ENCODE results near the gene GDF2. TPM values are rescaled to one million over a fixed set of nuclear protein-coding genes. Genes with fewer than 3 reads are reported as not detected.

The GDF2 gene
- total RNA-seq, 1 experiment from 2014 or later: not detected

- peak; percentile 59 for DNase-seq (ENCODE audit: low read depth)
Measured at GRCh38 chr10:47311932-47312662, 10.2 kb upstream of the GDF2 start.

- no peak for DNase-seq (ENCODE audit: low read depth)
Measured at GRCh38 chr10:47312663-47312995, 9.6 kb upstream of the GDF2 start.

- no peak for DNase-seq (ENCODE audit: low read depth)
Measured at GRCh38 chr10:47314416-47314970, 7.8 kb upstream of the GDF2 start.

- no peak for DNase-seq (ENCODE audit: low read depth)
Measured at GRCh38 chr10:47315421-47315820, 6.8 kb upstream of the GDF2 start.

GRCh38 chr10:47316131-47316530 lies 6.1 kb upstream of the GDF2 start:
- DNase-seq (ENCODE audit: low read depth): no peak

DNA sequence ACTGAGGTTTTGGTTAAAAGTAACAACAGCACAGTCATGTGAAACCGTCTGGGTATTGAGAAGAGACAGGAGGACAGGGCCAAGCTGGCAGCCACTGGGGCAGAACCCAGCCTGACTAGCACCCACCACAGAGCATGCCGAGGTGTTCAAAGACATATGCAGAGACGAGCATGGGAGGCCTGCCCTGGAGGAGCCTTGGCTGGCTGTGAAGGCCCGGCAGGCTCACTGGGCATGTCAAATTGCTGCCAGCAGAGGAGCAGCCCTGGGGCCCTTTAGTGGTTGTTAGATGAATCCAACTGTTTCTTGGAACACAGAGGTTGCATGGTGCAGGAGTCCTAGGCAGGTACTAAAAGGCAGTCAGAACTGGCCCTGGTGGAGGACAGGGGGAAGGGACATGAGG lies 5.0 kb upstream of the GDF2 start:
- no peak for DNase-seq (ENCODE audit: low read depth)

DNA sequence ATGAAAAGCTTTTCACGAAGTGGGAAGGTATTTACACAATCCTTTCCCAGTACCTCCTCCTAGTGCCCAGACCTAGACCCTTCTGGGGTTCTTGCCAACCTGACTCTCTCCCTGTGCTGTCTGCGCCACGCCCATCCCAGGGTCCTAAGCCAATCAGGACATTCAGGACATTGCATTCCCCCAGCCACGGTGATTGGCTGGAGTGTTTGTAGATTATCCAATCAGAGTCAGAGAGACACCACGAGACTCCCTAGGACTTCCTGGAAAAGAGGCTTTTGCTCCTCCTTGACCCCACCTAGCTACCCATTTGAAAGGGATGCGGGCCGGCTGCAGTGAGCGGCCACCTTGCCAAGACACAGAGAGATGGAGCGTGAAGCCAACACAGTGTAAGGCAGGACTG lies 3.5 kb upstream of the GDF2 start:
- peak; percentile 63 for DNase-seq (ENCODE audit: low read depth)

DNA sequence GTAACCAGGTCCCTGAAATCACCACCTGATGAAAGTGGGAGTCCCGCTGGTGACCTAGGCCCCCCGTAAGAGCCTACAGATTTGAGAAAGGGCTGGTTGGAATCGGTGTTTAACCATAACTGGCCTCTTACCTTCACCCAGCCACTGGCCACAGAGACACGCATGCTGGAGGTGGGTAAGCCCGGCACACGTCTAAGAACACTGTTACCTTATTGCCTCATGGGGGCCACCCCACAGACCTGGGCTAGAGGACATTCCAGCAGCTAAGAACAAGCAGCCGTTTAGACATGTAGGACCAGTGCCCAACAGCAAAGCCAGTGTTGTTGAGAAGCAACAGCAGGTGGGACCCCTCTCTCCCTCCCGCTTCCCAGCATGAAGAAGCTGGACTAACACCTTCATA lies 2.5 kb upstream of the GDF2 start:
- DNase-seq (ENCODE audit: low read depth): no peak

- DNase-seq (ENCODE audit: low read depth): no peak
Measured at GRCh38 chr10:47320812-47321211, 1.4 kb upstream of the GDF2 start.

DNA sequence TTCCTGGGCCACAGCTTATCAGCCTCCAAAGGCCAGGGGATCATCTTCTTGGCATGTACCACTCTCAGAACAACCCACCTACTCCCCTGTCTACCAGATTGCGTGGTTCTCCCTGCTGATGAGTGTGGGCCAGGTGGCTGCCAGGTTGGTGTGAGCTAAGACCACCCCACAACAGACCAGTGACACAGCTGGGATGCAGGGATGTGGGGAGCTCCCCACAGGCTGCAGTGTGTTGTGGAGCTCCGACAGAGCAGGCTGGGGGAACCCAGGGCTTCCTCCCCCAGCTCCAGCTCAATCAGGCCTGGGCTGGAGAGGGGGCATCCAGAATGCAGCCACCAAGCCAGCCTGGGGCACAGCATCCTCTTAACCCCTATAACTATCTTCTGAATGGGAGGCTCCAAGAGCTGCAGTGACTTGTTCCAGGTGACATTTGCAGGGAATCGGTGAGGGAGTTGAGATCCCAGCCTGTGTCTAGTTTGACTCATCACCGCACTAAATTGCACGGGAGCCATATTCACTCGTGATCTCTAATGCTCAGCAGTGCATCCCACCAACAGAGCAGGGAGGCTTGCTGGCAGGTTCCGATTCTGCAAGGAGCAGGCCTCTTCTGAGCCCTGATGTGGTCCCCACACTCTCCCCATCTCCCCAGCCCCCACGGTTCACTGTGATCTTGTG lies 596 bp upstream of the GDF2 start:
- DNase-seq (ENCODE audit: low read depth): no peak

DNA sequence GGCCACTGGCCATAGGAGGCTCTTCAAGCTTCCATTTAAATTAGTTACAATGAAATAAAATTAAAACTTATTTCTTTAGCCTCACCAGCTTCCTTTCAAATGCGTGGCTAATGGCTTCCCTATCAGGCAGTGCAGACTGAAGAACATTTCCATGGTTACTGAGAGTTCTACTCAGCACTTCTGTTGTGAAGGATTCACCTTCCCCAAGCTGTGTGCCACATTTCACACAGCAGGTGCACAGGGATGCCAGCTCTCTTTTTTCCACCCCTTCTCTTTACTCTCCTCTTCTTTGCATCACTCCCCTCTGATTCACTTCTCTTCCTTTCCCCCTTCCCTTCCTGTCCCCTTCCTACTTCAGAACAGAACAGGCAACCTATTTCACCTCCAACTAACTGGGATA lies 833 bp downstream of the GDF2 start:
- DNase-seq (ENCODE audit: low read depth): no peak

GRCh38 chr10:47323636-47324296 lies 1.5 kb downstream of the GDF2 start:
- DNase-seq (ENCODE audit: low read depth): no peak

GRCh38 chr10:47325303-47326291 lies 3.3 kb downstream of the GDF2 start:
- no peak for DNase-seq (ENCODE audit: low read depth)

- no peak for DNase-seq (ENCODE audit: low read depth)
Measured at GRCh38 chr10:47326306-47326926, 4.2 kb downstream of the GDF2 start.

- no peak for DNase-seq (ENCODE audit: low read depth)
Measured at GRCh38 chr10:47326927-47327330, 4.7 kb downstream of the GDF2 start.

- no peak for DNase-seq (ENCODE audit: low read depth)
Measured at GRCh38 chr10:47329855-47330254, 7.6 kb downstream of the GDF2 start.

GRCh38 chr10:47330366-47330765 lies 8.1 kb downstream of the GDF2 start:
- no peak for DNase-seq (ENCODE audit: low read depth)

GRCh38 chr10:47330804-47331203 lies 8.6 kb downstream of the GDF2 start:
- no peak for DNase-seq (ENCODE audit: low read depth)

DNA sequence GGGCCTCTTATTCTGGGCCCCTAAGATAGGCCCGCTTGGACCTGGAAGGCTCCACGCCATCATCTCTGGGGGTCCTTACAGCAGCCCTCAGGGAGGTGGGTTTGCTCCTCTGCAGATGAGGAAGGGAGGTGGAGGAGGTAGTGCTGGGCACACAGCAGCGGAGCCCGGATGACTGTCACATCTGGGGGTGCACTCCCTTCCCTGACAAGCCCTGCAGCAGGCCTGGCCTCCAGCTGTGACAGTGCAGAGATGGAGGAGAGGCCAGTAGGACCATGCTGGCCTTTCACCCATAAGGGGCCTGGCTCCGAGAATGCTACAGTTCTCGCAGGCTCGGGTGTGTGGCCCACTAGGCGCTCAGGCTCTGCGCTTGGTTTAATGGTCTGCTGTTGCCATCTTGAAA lies 9.2 kb downstream of the GDF2 start:
- DNase-seq (ENCODE audit: low read depth): no peak

- DNase-seq (ENCODE audit: low read depth): no peak
Measured at GRCh38 chr10:47331954-47332353, 9.7 kb downstream of the GDF2 start.

DNA sequence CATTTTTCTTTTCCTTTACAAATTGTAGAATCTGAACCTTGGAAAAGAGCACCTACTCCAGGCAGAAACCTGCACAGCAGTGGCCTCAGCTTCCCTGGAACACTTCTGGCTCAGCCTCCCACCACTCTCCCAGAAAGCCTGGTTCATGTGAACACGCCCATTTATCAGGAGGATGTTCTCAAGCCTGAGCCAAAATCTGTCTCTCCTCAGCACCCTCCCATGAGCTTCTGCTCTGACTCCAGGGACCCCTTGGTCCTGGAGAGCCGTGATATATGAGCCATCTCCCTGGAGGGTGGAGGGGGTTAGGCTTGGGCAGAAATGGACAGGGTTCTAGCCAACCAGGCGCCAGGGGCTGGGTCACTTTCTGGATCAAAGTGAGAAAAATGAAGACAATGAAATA lies 10.1 kb downstream of the GDF2 start:
- DNase-seq (ENCODE audit: low read depth): no peak

Data from HT1080 (cell line).